Measurements from ENCODE around the gene ADH1B.

- no peak for TF ChIP-seq CTCF (IDR thresholded peaks at IDR 0.05)
- no peak for TF ChIP-seq POLR2A (IDR thresholded peaks at IDR 0.05)
Measured at GRCh38 chr4:99300934-99301333, 20.3 kb downstream of the ADH1B start.
